GM12878 (cell line): Measurements from ENCODE around the gene NUDT1. TPM values are rescaled to one million over a fixed set of nuclear protein-coding genes. Genes with fewer than 3 reads are reported as not detected.

Experiments
- ATAC-seq: fragments of 200-7000 bp; cut with Tn5 transposase; 3 replicates; pipeline ENCODE4 v1.9.1; 2020; ENCODE audit warnings: mild to moderate bottlenecking, moderate library complexity
- BruUV-seq: library from RNA; stranded (reverse); fragments of 400-500 nt; replicated peaks from 2 replicates; lab custom pipeline; 2021; lab: Mats Ljungman, UMichigan
- CTCF ChIA-PET: fragments of 300-600 bp; sonication (Branson Sonifier 250); formaldehyde crosslinking; extraction: SDS; loops from one replicate; lab custom pipeline; 2021; ENCODE audit warnings: inconsistent platforms; lab: Yijun Ruan, JAX
- POLR2A ChIA-PET: fragments of 350-600 bp; formaldehyde crosslinking; extraction: SDS; loops from one replicate; lab custom pipeline; 2021; ENCODE audit warnings: inconsistent platforms; lab: Charles Lee
- RAD21 ChIA-PET: fragments of 300-600 bp; sonication (Branson Sonifier 250); formaldehyde crosslinking; loops from one replicate; lab custom pipeline; 2023; ENCODE audit warnings: antibody characterized with exemption; ENCODE audit not compliant: unreplicated experiment; lab: Charles Lee
- SMC1A ChIA-PET: fragments of 300-600 bp; sonication (Branson Sonifier 250); formaldehyde crosslinking; loops from one replicate; lab custom pipeline; 2023; ENCODE audit not compliant: unreplicated experiment, uncharacterized antibody; lab: Charles Lee
- DNase-seq: peaks from one replicate; pipeline ENCODE4 v3.0.0-alpha.2; 2011; ENCODE audit warnings: low read depth, low spot score
- FAIRE-seq: peaks from 3 replicates; lab custom pipeline; 2011; peaks lifted over from hg19 to GRCh38; lab: Jason Lieb, UNC
- H2AFZ ChIP-seq: 2 replicates; pipeline ENCODE4 v1.6.0; 2011; ENCODE audit warnings: low read depth, low read length, control low read depth; ENCODE audit not compliant: control insufficient read depth
- H3K27ac ChIP-seq: 2 replicates; pipeline ENCODE4 v1.5.1; 2011; ENCODE audit warnings: control low read depth; ENCODE audit not compliant: control insufficient read depth, insufficient read depth
- H3K27me3 ChIP-seq, 2 experiments: replicated peaks in 1 of 2; 2 replicates each; pipeline versions ENCODE4 v1.6.0 to v1.6.1; 2011; ENCODE audit warnings: low read length in 1 of 2; ENCODE audit not compliant: control insufficient read depth in 2 of 2, insufficient read depth in 2 of 2
- H3K36me3 ChIP-seq, 2 experiments: 2 replicates each; pipeline ENCODE4 v1.5.1; 2011; ENCODE audit warnings: low read length in 1 of 2; ENCODE audit not compliant: control insufficient read depth in 2 of 2, insufficient read depth in 2 of 2
- H3K4me1 ChIP-seq: 2 replicates; pipeline ENCODE4 v1.6.1; 2011; ENCODE audit warnings: mild to moderate bottlenecking, low read length, moderate library complexity, mixed read lengths; ENCODE audit not compliant: control insufficient read depth, insufficient read depth
- H3K4me2 ChIP-seq: 2 replicates; pipeline ENCODE4 v1.6.0; 2011; ENCODE audit warnings: control low read depth; ENCODE audit not compliant: control insufficient read depth, insufficient read depth
- H3K4me3 ChIP-seq: fragments of 200-600 bp; sonication (generic); 2 replicates; pipeline ENCODE4 v1.5.1; 2016
- H3K79me2 ChIP-seq: 2 replicates; pipeline ENCODE4 v1.6.0; 2011; ENCODE audit warnings: low read length; ENCODE audit not compliant: control insufficient read depth, insufficient read depth
- H3K9ac ChIP-seq: 2 replicates; pipeline ENCODE4 v1.8.0; 2011; ENCODE audit warnings: low read length, control low read depth, mixed read lengths; ENCODE audit not compliant: control insufficient read depth, insufficient read depth
- H3K9me3 ChIP-seq: replicated peaks from 3 replicates; pipeline ENCODE4 v1.5.1; 2011; ENCODE audit warnings: mild to moderate bottlenecking, low read length; ENCODE audit not compliant: control insufficient read depth, insufficient read depth
- H4K20me1 ChIP-seq: 2 replicates; pipeline ENCODE4 v1.6.0; 2011; ENCODE audit not compliant: control insufficient read depth, insufficient read depth
- BCLAF1 ChIP-seq: fragments of 450-650 bp; IDR thresholded peaks from 2 replicates; pipeline ENCODE4 v1.6.1; 2017; ENCODE audit warnings: antibody characterized with exemption, mild to moderate bottlenecking, moderate library complexity
- CEBPZ ChIP-seq: fragments of 150-350 bp; IDR thresholded peaks from 2 replicates; pipeline ENCODE4 v1.6.1; 2016; ENCODE audit warnings: low read depth, low read length
- CHD2 ChIP-seq: IDR thresholded peaks from 2 replicates; pipeline ENCODE4 v1.6.1; 2011; ENCODE audit warnings: low read depth, low read length, improper control_type of control experiment, borderline replicate concordance
- CHD4 ChIP-seq: fragments of 200-600 bp; sonication (generic); IDR thresholded peaks from 2 replicates; pipeline ENCODE4 v1.6.1; 2016; ENCODE audit warnings: mild to moderate bottlenecking
- EGR1 ChIP-seq, 2 experiments: IDR thresholded peaks; 1 replicate in 1 of 2; 2 replicates in 1 of 2; pipeline ENCODE4 v1.6.1; 2011 to 2012; ENCODE audit warnings: low read depth in 2 of 2, low read length in 2 of 2, borderline replicate concordance in 1 of 2, mild to moderate bottlenecking in 1 of 2, moderate library complexity in 1 of 2
- GATAD2B ChIP-seq: fragments of 450-650 bp; conservative IDR thresholded peaks from 2 replicates; pipeline ENCODE4 v1.6.1; 2017; ENCODE audit warnings: low read depth, mild to moderate bottlenecking, moderate library complexity
- HDAC6 ChIP-seq: fragments of 200-600 bp; sonication (generic); IDR thresholded peaks from one replicate; pipeline ENCODE4 v1.8.0; 2017; ENCODE audit warnings: antibody characterized with exemption; ENCODE audit not compliant: unreplicated experiment
- KDM1A ChIP-seq: fragments of 200-600 bp; sonication (generic); IDR thresholded peaks from 2 replicates; pipeline ENCODE4 v1.6.1; 2016; ENCODE audit warnings: borderline replicate concordance
- NFYB ChIP-seq: IDR thresholded peaks from 2 replicates; pipeline ENCODE4 v1.6.1; 2011; ENCODE audit warnings: low read depth, mild to moderate bottlenecking, low read length, improper control_type of control experiment, moderate library complexity; ENCODE audit not compliant: insufficient read depth
- NR2C2 ChIP-seq: IDR thresholded peaks from 2 replicates; pipeline ENCODE4 v1.6.1; 2011; ENCODE audit warnings: borderline replicate concordance, low read depth; ENCODE audit not compliant: control insufficient read depth, insufficient read length
- PAX5 ChIP-seq: IDR thresholded peaks from 2 replicates; pipeline ENCODE4 v1.6.1; 2011; ENCODE audit warnings: low read depth, low read length, borderline replicate concordance
- RAD21 ChIP-seq: IDR thresholded peaks from 2 replicates; pipeline ENCODE4 v1.6.1; 2011; ENCODE audit warnings: mild to moderate bottlenecking, low read depth, low read length, moderate library complexity; ENCODE audit not compliant: insufficient read depth
- RFX5 ChIP-seq: IDR thresholded peaks from 2 replicates; pipeline ENCODE4 v1.6.1; 2011; ENCODE audit warnings: low read depth, low read length, improper control_type of control experiment
- TAF1 ChIP-seq: IDR thresholded peaks from 2 replicates; pipeline ENCODE4 v1.6.1; 2011; ENCODE audit warnings: mild to moderate bottlenecking, low read depth, low read length, borderline replicate concordance
- ZNF274 ChIP-seq: IDR thresholded peaks from one replicate; pipeline ENCODE4 v1.8.0; 2011; ENCODE audit not compliant: insufficient read length, insufficient read depth
- WGBS: methylation state at CpG from one replicate; pipeline ENCODE4 v1.1.6; 2016; ENCODE audit warnings: low lambda C conversion rate; ENCODE audit not compliant: insufficient replicate concordance, insufficient coverage; ENCODE audit errors: missing lambda C conversion rate; 5-methylcytosine and 5-hydroxymethylcytosine counted together
- in situ Hi-C: fragments of 300-500 bp; cut with MboI; formaldehyde crosslinking; loops from 9 replicates; pipeline ENCODE4 v1.14.3; 2018; ENCODE audit warnings: mixed read lengths
- intact Hi-C: fragments of 100-400 bp; cut with micrococcal nuclease; formaldehyde crosslinking; loops from one replicate; pipeline ENCODE4 v1.14.2; 2022; ENCODE audit not compliant: unreplicated experiment
- polyA plus RNA-seq, 11 experiments: library from polyadenylated mRNA; depleted of rRNA in 4 of 11; unstranded in 6 of 11; stranded (reverse) in 5 of 11; fragments of >200 nt; fragmentation: Nextera tagmentation in 4 of 11; fragmentation: Illumina TruSeq in 1 of 11; extraction: Ambion mirVana in 4 of 11; extraction: Trizol in 1 of 11; gene quantifications; 1 replicate in 1 of 11; 2 replicates in 10 of 11; pipeline versions ENCODE4 v1.2.1 to v1.2.3, GENCODE V29; 2011 to 2016; ENCODE audit warnings: inconsistent platforms in 2 of 11, missing spikeins in 2 of 11, low read depth in 1 of 11
- total RNA-seq, 4 experiments: library from RNA; depleted of rRNA in 3 of 4; stranded (reverse); fragments of >200 nt in 3 of 4; fragmentation: Illumina TruSeq in 1 of 4; extraction: Trizol in 1 of 4; gene quantifications; 2 replicates each; pipeline versions ENCODE4 v1.2.1 to v1.2.3, GENCODE V29; 2013 to 2021

NUDT1 gene
- total and polyA plus RNA-seq, 10 of the 15 experiments (the other 5 are each of a cell fraction or from before 2014, with no cell fraction given): 7.7 to 122 (median 59.2) TPM

GRCh38 chr7:2283074-2283473, 41.0 kb downstream of the NUDT1 start:
- intact Hi-C loops: no loop called here
- no peak overlapping the region for H3K4me3 ChIP-seq
- FAIRE-seq (no peak), DNase-seq (no peak), ATAC-seq (no peak)
- H3K79me2 ChIP-seq: peaks cover 36% of the 10 kb centered on the region
- WGBS: 94% methylated on average over 16 of the region's 20 CpGs
- no peak overlapping the region for H3K9ac ChIP-seq
- SMC1A ChIA-PET: interaction anchor here (1.7 kb wide), 1 partner anchor 46 kb away, joined by 4 read pairs; no protein-coding TSS in a partner anchor
- CTCF ChIA-PET: no interaction called here
- no peaks in the 10 kb centered on the region for H3K9me3 ChIP-seq
- TF ChIP-seq HDAC6: no peak
- TF ChIP-seq CHD4: no peak
- TF ChIP-seq NFYB: no peak
- TF ChIP-seq BCLAF1: no peak
- TF ChIP-seq RFX5: no peak
- no peak for TF ChIP-seq CHD2
- TF ChIP-seq NR2C2: no peak
- no peak for TF ChIP-seq GATAD2B
- no peak for TF ChIP-seq RAD21
- no peak for TF ChIP-seq EGR1 (IDR thresholded peaks at IDR 0.05; ENCODE audit: borderline replicate concordance in 1 of 2, low read depth in 2 of 2, low read length in 2 of 2)
- TF ChIP-seq ZNF274: no peak
- no peak for TF ChIP-seq PAX5
- no peak for TF ChIP-seq TAF1
- no peak for TF ChIP-seq CEBPZ
- TF ChIP-seq KDM1A: no peak
- H3K4me1 ChIP-seq: peaks cover 5% of the 10 kb centered on the region
- BruUV-seq: no TSS peak
- no peak overlapping the region for H2AFZ ChIP-seq
- H3K27me3 ChIP-seq: no peaks in the 10 kb centered on the region
- no peak overlapping the region for H3K4me2 ChIP-seq
- POLR2A ChIA-PET: no interaction called here
- H3K36me3 ChIP-seq: peaks cover 0 to 3% of the 10 kb centered on the region in 2 experiments; a peak in 2 of 4 replicates
- in situ Hi-C loops: no loop called here
- RAD21 ChIA-PET: no interaction called here
- no peak overlapping the region for H3K27ac ChIP-seq
- no peaks in the 10 kb centered on the region; the same call in 1 of the 2 replicates for H4K20me1 ChIP-seq
